Fibroblast of lung (primary cell): Measurements from ENCODE around the gene PRRC2B. TPM values are rescaled to one million over a fixed set of nuclear protein-coding genes. Genes with fewer than 3 reads are reported as not detected.

Experiments
- DNase-seq, 2 donors: peaks; one replicate each; pipeline versions ENCODE4 v3.0.0 to v3.0.0-alpha.2; 2010; ENCODE audit warnings: low read depth in 2 of 2
- H2AFZ ChIP-seq: 2 replicates; pipeline ENCODE4 v1.5.1; 2012; ENCODE audit warnings: low read length, control low read depth, inconsistent platforms
- H3K27ac ChIP-seq: 2 replicates; pipeline ENCODE4 v1.5.1; 2011; ENCODE audit warnings: low read length, control low read depth; ENCODE audit not compliant: insufficient read depth
- H3K27me3 ChIP-seq: 2 replicates; pipeline ENCODE4 v1.5.1; 2011; ENCODE audit warnings: mild to moderate bottlenecking, low read length; ENCODE audit not compliant: control insufficient read depth, insufficient read depth
- H3K36me3 ChIP-seq: 2 replicates; pipeline ENCODE4 v1.5.1; 2011; ENCODE audit warnings: low read length; ENCODE audit not compliant: control insufficient read depth, insufficient read depth
- H3K4me1 ChIP-seq: 2 replicates; pipeline ENCODE4 v1.5.1; 2011; ENCODE audit warnings: low read length; ENCODE audit not compliant: control insufficient read depth, insufficient read depth; ENCODE audit errors: extremely low read depth
- H3K4me2 ChIP-seq: 2 replicates; pipeline ENCODE4 v1.5.1; 2011; ENCODE audit warnings: low read length, control low read depth; ENCODE audit not compliant: insufficient read depth; ENCODE audit errors: extremely low read depth
- H3K4me3 ChIP-seq, 4 experiments: fragments of 200-600 bp in 1 of 4; sonication (generic) in 1 of 4; replicated peaks in 1 of 4; 2 replicates each; pipeline ENCODE4 v1.5.1; 2011 to 2016; ENCODE audit warnings: low read length in 4 of 4, low read depth in 3 of 4, mild to moderate bottlenecking in 3 of 4, control low read depth in 2 of 4, inconsistent platforms in 1 of 4, mixed read lengths in 1 of 4; ENCODE audit not compliant: insufficient read depth in 1 of 4; ENCODE audit errors: control extremely low read depth in 1 of 4
- H3K79me2 ChIP-seq: 2 replicates; pipeline ENCODE4 v1.5.1; 2012; ENCODE audit warnings: mild to moderate bottlenecking, low read length, inconsistent platforms; ENCODE audit not compliant: control insufficient read depth, insufficient read depth
- H3K9ac ChIP-seq: 2 replicates; pipeline ENCODE4 v1.5.1; 2011; ENCODE audit warnings: mild to moderate bottlenecking, low read length, control low read depth; ENCODE audit not compliant: insufficient read depth
- H3K9me3 ChIP-seq: 2 replicates; pipeline ENCODE4 v1.5.1; 2012; ENCODE audit warnings: low read depth, low read length; ENCODE audit not compliant: control insufficient read depth, insufficient read depth
- H4K20me1 ChIP-seq: 2 replicates; pipeline ENCODE4 v1.5.1; 2011; ENCODE audit warnings: low read length; ENCODE audit not compliant: control insufficient read depth, insufficient read depth; ENCODE audit errors: extremely low read depth
- EZH2 ChIP-seq: IDR thresholded peaks from 2 replicates; pipeline ENCODE4 v1.5.1; 2012; ENCODE audit warnings: low read length, control low read depth, mild to moderate bottlenecking; ENCODE audit errors: missing control alignments
- polyA plus RNA-seq, 2 donors: library from polyadenylated mRNA; depleted of rRNA in 1 of 2; stranded (reverse) in 1 of 2; unstranded in 1 of 2; fragments of >200 nt; gene quantifications; 2 replicates each; pipeline ENCODE4 v1.2.1, GENCODE V29; 2011 to 2012; ENCODE audit warnings: missing spikeins in 1 of 2
- total RNA-seq: library from RNA; depleted of rRNA; stranded (reverse); fragments of >200 nt; gene quantifications from 2 replicates; pipeline ENCODE4 v1.2.1, GENCODE V29; 2014
- TF ChIP-seq, protein P1 (sequence below), 2 donors: IDR thresholded peaks in 1 of 2; conservative IDR thresholded peaks in 1 of 2; 1 replicate in 1 of 2; 2 replicates in 1 of 2; pipeline ENCODE4 v1.5.1; 2011 to 2012; ENCODE audit warnings: low read length in 2 of 2, control low read depth in 1 of 2, inconsistent platforms in 1 of 2, low read depth in 1 of 2, mild to moderate bottlenecking in 1 of 2

PRRC2B gene
- total and polyA plus RNA-seq, 2 donors (not counting 1 experiment from before 2014, with no cell fraction given): 29.9 to 66.4 TPM

DNA sequence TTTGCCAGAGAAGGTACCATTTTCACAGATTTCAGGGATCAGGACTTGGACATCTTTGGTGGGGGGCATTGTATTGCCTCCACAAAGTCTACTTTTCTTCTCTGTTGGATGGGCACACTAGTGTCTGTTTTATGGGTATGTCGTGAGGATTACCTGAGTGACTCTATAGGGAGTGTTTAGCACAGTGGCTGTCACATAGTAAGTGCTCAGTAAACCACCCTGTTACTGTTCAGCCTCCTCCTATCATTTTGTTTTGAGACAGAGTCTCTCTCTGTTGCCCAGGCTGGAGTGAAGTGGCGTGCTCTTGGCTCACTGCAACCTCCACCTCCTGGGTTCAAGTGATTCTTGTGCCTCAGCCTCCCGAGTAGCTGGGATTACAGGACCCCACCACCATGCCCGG, 2.4 kb upstream of the PRRC2B start:
- Histone ChIP-seq H3K36me3 (no peaks in the 10 kb centered on the region), H2AFZ (no peak overlapping the region), H3K27ac (no peak overlapping the region), H3K9me3 (no peaks in the 10 kb centered on the region), H3K9ac (no peak overlapping the region), H3K79me2 (peaks cover 19% of the 10 kb centered on the region), H4K20me1 (peaks cover 4% of the 10 kb centered on the region), H3K4me3 (no peak overlapping the region), H3K4me1 (peaks cover 8% of the 10 kb centered on the region), H3K27me3 (no peaks in the 10 kb centered on the region), H3K4me2 (no peak overlapping the region)
- TF ChIP-seq, protein P1, sequence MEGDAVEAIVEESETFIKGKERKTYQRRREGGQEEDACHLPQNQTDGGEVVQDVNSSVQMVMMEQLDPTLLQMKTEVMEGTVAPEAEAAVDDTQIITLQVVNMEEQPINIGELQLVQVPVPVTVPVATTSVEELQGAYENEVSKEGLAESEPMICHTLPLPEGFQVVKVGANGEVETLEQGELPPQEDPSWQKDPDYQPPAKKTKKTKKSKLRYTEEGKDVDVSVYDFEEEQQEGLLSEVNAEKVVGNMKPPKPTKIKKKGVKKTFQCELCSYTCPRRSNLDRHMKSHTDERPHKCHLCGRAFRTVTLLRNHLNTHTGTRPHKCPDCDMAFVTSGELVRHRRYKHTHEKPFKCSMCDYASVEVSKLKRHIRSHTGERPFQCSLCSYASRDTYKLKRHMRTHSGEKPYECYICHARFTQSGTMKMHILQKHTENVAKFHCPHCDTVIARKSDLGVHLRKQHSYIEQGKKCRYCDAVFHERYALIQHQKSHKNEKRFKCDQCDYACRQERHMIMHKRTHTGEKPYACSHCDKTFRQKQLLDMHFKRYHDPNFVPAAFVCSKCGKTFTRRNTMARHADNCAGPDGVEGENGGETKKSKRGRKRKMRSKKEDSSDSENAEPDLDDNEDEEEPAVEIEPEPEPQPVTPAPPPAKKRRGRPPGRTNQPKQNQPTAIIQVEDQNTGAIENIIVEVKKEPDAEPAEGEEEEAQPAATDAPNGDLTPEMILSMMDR (conservative IDR thresholded peaks at IDR 0.05 in 1 of 2, IDR thresholded peaks at IDR 0.05 in 1 of 2; ENCODE audit: low read depth in 1 of 2, low read length in 2 of 2): no peak
- TF ChIP-seq EZH2: no peak
- no peak for DNase-seq

DNA sequence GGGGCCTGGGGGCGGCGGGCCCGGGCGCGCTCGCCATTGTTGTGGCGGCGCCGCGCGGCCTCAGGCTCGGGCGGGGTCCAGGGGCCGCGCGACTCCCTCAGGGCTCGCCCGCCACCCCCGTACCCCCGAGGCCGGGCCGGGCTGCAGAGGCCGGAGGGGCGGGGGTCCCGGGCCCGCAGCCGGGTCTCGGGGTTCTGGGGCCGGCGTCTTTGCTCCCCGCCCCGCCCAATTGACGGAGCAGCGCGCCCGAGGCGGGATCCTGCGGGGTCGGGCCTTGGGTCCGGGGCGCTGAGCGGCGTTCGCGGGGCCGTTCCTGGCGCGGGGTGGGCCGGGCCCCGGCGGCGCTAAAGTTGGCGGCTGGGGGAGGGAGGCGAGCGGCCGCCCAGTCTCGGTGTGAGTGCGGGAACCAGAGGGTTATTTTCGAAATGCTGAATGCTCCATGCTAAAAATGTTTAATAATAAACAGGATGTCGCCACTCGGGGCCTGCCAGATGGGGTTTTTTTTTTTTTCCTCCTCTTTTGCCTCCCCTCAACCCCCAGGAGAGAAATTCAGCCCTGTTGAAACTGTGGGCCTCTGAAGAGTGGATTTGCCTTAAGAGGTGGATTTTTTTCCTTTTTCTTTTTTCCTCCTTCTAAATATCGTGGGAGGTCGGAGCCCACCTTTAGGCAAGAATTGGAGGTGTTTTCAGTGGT, 724 bp downstream of the PRRC2B start:
- H3K79me2 ChIP-seq: peaks cover 48% of the 10 kb centered on the region

More for the DNA sequence above, 724 bp downstream of the PRRC2B start:
- Histone ChIP-seq H3K4me2 (peak overlapping the region; percentile 97), H3K27me3 (no peaks in the 10 kb centered on the region), H3K27ac (peak overlapping the region; percentile 78), H3K4me1 (peaks cover 25% of the 10 kb centered on the region), H3K36me3 (no peaks in the 10 kb centered on the region), H3K4me3 (peak overlapping the region; percentile 68 to 90 (median 80)), H3K9ac (peak overlapping the region; percentile 87), H3K9me3 (no peaks in the 10 kb centered on the region), H2AFZ (no peak overlapping the region), H4K20me1 (peaks cover 5% of the 10 kb centered on the region)
- peak in 1 of 2 donors; percentile 51 for DNase-seq
- TF ChIP-seq, protein P1 (conservative IDR thresholded peaks at IDR 0.05 in 1 of 2, IDR thresholded peaks at IDR 0.05 in 1 of 2; ENCODE audit: low read depth in 1 of 2, low read length in 2 of 2): no peak
- TF ChIP-seq EZH2: no peak
